RWPE1 (cell line): Measurements from ENCODE around the gene CCT6B.

Experiments
- CTCF ChIA-PET: fragments of 350-600 bp; sonication (Branson Sonifier 250); formaldehyde crosslinking; extraction: SDS; loops from one replicate; lab custom pipeline; 2021; lab: Yijun Ruan, JAX
- POLR2A ChIA-PET: fragments of 400-600 bp; formaldehyde crosslinking; extraction: SDS; loops from one replicate; lab custom pipeline; 2020; ENCODE audit warnings: antibody characterized with exemption; ENCODE audit not compliant: low non-redundant PET; lab: Yijun Ruan, JAX
- DNase-seq: peaks from one replicate; pipeline ENCODE4 v3.0.0; 2012; ENCODE audit warnings: low spot score
- H3K27ac ChIP-seq: fragments of 450-650 bp; 2 replicates; pipeline ENCODE4 v1.5.1; 2017
- TF ChIP-seq, protein P1 (sequence below): fragments of 450-650 bp; conservative IDR thresholded peaks from 2 replicates; pipeline ENCODE4 v1.5.1; 2017; ENCODE audit warnings: low read depth, mild to moderate bottlenecking

Gene CCT6B

GRCh38 chr17:34884597-34884996, 76.7 kb downstream of the CCT6B start:
- no peak overlapping the region for H3K27ac ChIP-seq
- TF ChIP-seq, protein P1, sequence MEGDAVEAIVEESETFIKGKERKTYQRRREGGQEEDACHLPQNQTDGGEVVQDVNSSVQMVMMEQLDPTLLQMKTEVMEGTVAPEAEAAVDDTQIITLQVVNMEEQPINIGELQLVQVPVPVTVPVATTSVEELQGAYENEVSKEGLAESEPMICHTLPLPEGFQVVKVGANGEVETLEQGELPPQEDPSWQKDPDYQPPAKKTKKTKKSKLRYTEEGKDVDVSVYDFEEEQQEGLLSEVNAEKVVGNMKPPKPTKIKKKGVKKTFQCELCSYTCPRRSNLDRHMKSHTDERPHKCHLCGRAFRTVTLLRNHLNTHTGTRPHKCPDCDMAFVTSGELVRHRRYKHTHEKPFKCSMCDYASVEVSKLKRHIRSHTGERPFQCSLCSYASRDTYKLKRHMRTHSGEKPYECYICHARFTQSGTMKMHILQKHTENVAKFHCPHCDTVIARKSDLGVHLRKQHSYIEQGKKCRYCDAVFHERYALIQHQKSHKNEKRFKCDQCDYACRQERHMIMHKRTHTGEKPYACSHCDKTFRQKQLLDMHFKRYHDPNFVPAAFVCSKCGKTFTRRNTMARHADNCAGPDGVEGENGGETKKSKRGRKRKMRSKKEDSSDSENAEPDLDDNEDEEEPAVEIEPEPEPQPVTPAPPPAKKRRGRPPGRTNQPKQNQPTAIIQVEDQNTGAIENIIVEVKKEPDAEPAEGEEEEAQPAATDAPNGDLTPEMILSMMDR = no peak
- ChIA-PET CTCF (no interaction called here), POLR2A (no interaction called here)
- DNase-seq = no peak

- TF ChIP-seq, protein P1 = no peak
- no peak for DNase-seq
- ChIA-PET CTCF (interaction anchor here (0.5 to 0.6 kb wide), 3 partner anchors 10 to 237 kb away, joined by 3 to 6 read pairs (median 4); no protein-coding TSS in a partner anchor), POLR2A (no interaction called here)
- no peak overlapping the region for H3K27ac ChIP-seq
Observed at GRCh38 chr17:34883106-34884000, 77.9 kb downstream of the CCT6B start.

GRCh38 chr17:34879146-34879545, 82.1 kb downstream of the CCT6B start:
- CTCF ChIA-PET = interaction anchor here (1.5 kb wide), 1 partner anchor 10 kb away, joined by 3 read pairs; no protein-coding TSS in a partner anchor
- TF ChIP-seq, protein P1 = no peak
- no peak overlapping the region for H3K27ac ChIP-seq
- no peak for DNase-seq
- POLR2A ChIA-PET = no interaction called here
